Upper lobe of left lung (tissue), 6 donors: ENCODE data around the gene PGM1. TPM values are rescaled to one million over a fixed set of nuclear protein-coding genes. Genes with fewer than 3 reads are reported as not detected.

Experiments used
- ATAC-seq, 2 donors: fragments of 200-7000 bp; cut with Tn5 transposase; one replicate each; pipeline ENCODE4 v1.9.1; 2022; ENCODE audit warnings: mild to moderate bottlenecking in 2 of 2, moderate library complexity in 2 of 2; ENCODE audit not compliant: low FRiP score in 2 of 2
- DNase-seq, 2 donors: peaks; one replicate each; pipeline ENCODE4 v3.0.0-alpha.2; 2019 to 2020
- H3K27ac ChIP-seq, 4 donors: fragments of 200-600 bp; sonication (generic); one replicate each; pipeline ENCODE4 v1.5.1; 2016 to 2019
- H3K27me3 ChIP-seq, 4 donors: fragments of 200-600 bp; sonication (generic); one replicate each; pipeline ENCODE4 v1.5.1; 2017 to 2019
- H3K36me3 ChIP-seq, 4 donors: fragments of 200-600 bp; sonication (generic); one replicate each; pipeline ENCODE4 v1.5.1; 2016 to 2019
- H3K4me1 ChIP-seq, 4 donors: fragments of 200-600 bp; sonication (generic); one replicate each; pipeline ENCODE4 v1.5.1; 2018 to 2019
- H3K4me3 ChIP-seq, 4 donors: fragments of 200-600 bp; sonication (generic); one replicate each; pipeline ENCODE4 v1.5.1; 2017 to 2019; ENCODE audit warnings: mild to moderate bottlenecking in 2 of 4, moderate library complexity in 1 of 4
- H3K9me3 ChIP-seq, 4 donors: fragments of 200-600 bp; sonication (generic); one replicate each; pipeline ENCODE4 v1.5.1; 2018 to 2019
- CTCF ChIP-seq, 6 experiments: fragments of 450-650 bp in 4 of 6; fragments of 200-600 bp in 2 of 6; sonication (generic) in 2 of 6; IDR thresholded peaks; one replicate each; pipeline ENCODE4 v1.5.1; 2016 to 2019; ENCODE audit warnings: antibody characterized with exemption in 6 of 6
- EP300 ChIP-seq, 4 donors: sonication (generic); formaldehyde crosslinking; IDR thresholded peaks; one replicate each; pipeline ENCODE4 v1.5.1; 2017; ENCODE audit warnings: antibody characterized with exemption in 4 of 4, control low read depth in 2 of 4
- POLR2A ChIP-seq, 4 donors: fragments of 450-650 bp; IDR thresholded peaks; one replicate each; pipeline ENCODE4 v1.5.1; 2016 to 2017; ENCODE audit warnings: antibody characterized with exemption in 4 of 4, mild to moderate bottlenecking in 2 of 4
- POLR2AphosphoS5 ChIP-seq, 2 donors: sonication (generic); formaldehyde crosslinking; IDR thresholded peaks; one replicate each; pipeline ENCODE4 v1.5.1; 2017; ENCODE audit warnings: antibody characterized with exemption in 2 of 2
- WGBS, 2 donors: methylation state at CpG; one replicate each; pipeline ENCODE4 v1.1.5; 2017 to 2018; 5-methylcytosine and 5-hydroxymethylcytosine counted together
- total RNA-seq, 6 donors: library from RNA; depleted of rRNA in 4 of 6; stranded (reverse); fragments of >200 nt in 4 of 6; gene quantifications; one replicate each; pipeline versions ENCODE4 v1.1.0 to v1.2.1, GENCODE V29; 2016 to 2021
- donor health status: DM: no; HTN: no; CAD: no; lungs with moderate emphysema.
- donor health status: DM: no; HTN: yes; CAD: no; lungs with severe emphysema.

PGM1 gene
- total RNA-seq, 6 donors from 2014 or later: 25.1 to 101 (median 61.3) TPM

- no peak for TF ChIP-seq POLR2A (IDR thresholded peaks at IDR 0.05)
- TF ChIP-seq POLR2AphosphoS5 (IDR thresholded peaks at IDR 0.05): no peak
- no peak for TF ChIP-seq EP300 (IDR thresholded peaks at IDR 0.05)
- no peak for TF ChIP-seq CTCF (IDR thresholded peaks at IDR 0.05)
- no peak for ATAC-seq
- DNase-seq: no peak
- Histone ChIP-seq H3K27ac (no peak overlapping the region), H3K9me3 (no peaks in the 10 kb centered on the region), H3K27me3 (no peaks in the 10 kb centered on the region), H3K36me3 (no peaks in the 10 kb centered on the region), H3K4me1 (peaks cover 0 to 4% (median 0%) of the 10 kb centered on the region in 4 donors), H3K4me3 (no peak overlapping the region)
- WGBS, 2 donors: 73 to 75% methylated on average over 3 of the region's 3 CpGs
Measured at GRCh38 chr1:63677497-63677896, 84.3 kb downstream of the PGM1 start.

GRCh38 chr1:63678200-63678599 is 85.0 kb downstream of the PGM1 start:
- 63 to 80% methylated on average over 1 of the region's 1 CpG for WGBS, 2 donors
- DNase-seq: no peak
- Histone ChIP-seq H3K9me3 (no peaks in the 10 kb centered on the region), H3K4me3 (no peak overlapping the region), H3K27ac (no peak overlapping the region), H3K4me1 (peaks cover 0 to 4% (median 0%) of the 10 kb centered on the region in 4 donors), H3K27me3 (no peaks in the 10 kb centered on the region), H3K36me3 (no peaks in the 10 kb centered on the region)
- TF ChIP-seq EP300 (IDR thresholded peaks at IDR 0.05) (no peak), CTCF (IDR thresholded peaks at IDR 0.05) (no peak), POLR2AphosphoS5 (IDR thresholded peaks at IDR 0.05) (no peak), POLR2A (IDR thresholded peaks at IDR 0.05) (no peak)
- no peak for ATAC-seq

- Histone ChIP-seq H3K4me1 (peaks cover 0 to 4% (median 0%) of the 10 kb centered on the region in 4 donors), H3K27me3 (no peaks in the 10 kb centered on the region), H3K27ac (no peak overlapping the region), H3K36me3 (no peaks in the 10 kb centered on the region), H3K9me3 (no peaks in the 10 kb centered on the region), H3K4me3 (no peak overlapping the region)
- DNase-seq (no peak), ATAC-seq (no peak)
- WGBS, 2 donors: 85 to 90% methylated on average over 2 of the region's 2 CpGs
- no peak for TF ChIP-seq CTCF (IDR thresholded peaks at IDR 0.05)
- TF ChIP-seq POLR2AphosphoS5 (IDR thresholded peaks at IDR 0.05): no peak
- no peak for TF ChIP-seq POLR2A (IDR thresholded peaks at IDR 0.05)
- TF ChIP-seq EP300 (IDR thresholded peaks at IDR 0.05): no peak
Measured at GRCh38 chr1:63679076-63679475, 85.9 kb downstream of the PGM1 start.

GRCh38 chr1:63679589-63679988 is 86.4 kb downstream of the PGM1 start:
- Histone ChIP-seq H3K36me3 (no peaks in the 10 kb centered on the region), H3K9me3 (no peaks in the 10 kb centered on the region), H3K4me1 (peaks cover 0 to 4% (median 0%) of the 10 kb centered on the region in 4 donors), H3K4me3 (no peak overlapping the region), H3K27me3 (no peaks in the 10 kb centered on the region), H3K27ac (no peak overlapping the region)
- WGBS, 2 donors: 84 to 93% methylated on average over 3 of the region's 3 CpGs
- ATAC-seq (no peak), DNase-seq (no peak)
- TF ChIP-seq POLR2A (IDR thresholded peaks at IDR 0.05): no peak
- no peak for TF ChIP-seq CTCF (IDR thresholded peaks at IDR 0.05)
- TF ChIP-seq EP300 (IDR thresholded peaks at IDR 0.05): no peak
- TF ChIP-seq POLR2AphosphoS5 (IDR thresholded peaks at IDR 0.05): no peak

GRCh38 chr1:63682936-63683335 is 89.7 kb downstream of the PGM1 start:
- no peaks in the 10 kb centered on the region for H3K36me3 ChIP-seq
- no peaks in the 10 kb centered on the region for H3K9me3 ChIP-seq
- ATAC-seq (no peak), DNase-seq (no peak)
- H3K27ac ChIP-seq: no peak overlapping the region
- WGBS, 2 donors: 85 to 97% methylated on average over 5 of the region's 5 CpGs
- no peak for TF ChIP-seq CTCF (IDR thresholded peaks at IDR 0.05)
- no peak for TF ChIP-seq EP300 (IDR thresholded peaks at IDR 0.05)
- no peak for TF ChIP-seq POLR2A (IDR thresholded peaks at IDR 0.05)
- TF ChIP-seq POLR2AphosphoS5 (IDR thresholded peaks at IDR 0.05): no peak
- no peaks in the 10 kb centered on the region for H3K27me3 ChIP-seq
- no peaks in the 10 kb centered on the region for H3K4me1 ChIP-seq
- no peak overlapping the region for H3K4me3 ChIP-seq
